OCI-LY3 (cell line): ENCODE results near the gene CBFA2T2.
"Not testable (repeated sequence)": the region's sequence is repeated elsewhere in the genome, so short reads cannot be mapped to it uniquely, and the experiment has no call there.

Experiments
- H2AFZ ChIP-seq: fragments of 200-600, 300-600 bp; shearing (Covaris generic); 2 replicates; pipeline ENCODE4 v1.6.0; 2014; ENCODE audit warnings: antibody characterized with exemption, low read depth, low read length
- H3K27ac ChIP-seq: fragments of 200-600, 300-600 bp; sonication (generic); 2 replicates; pipeline ENCODE4 v1.5.1; 2014; ENCODE audit warnings: mild to moderate bottlenecking, low read length, moderate library complexity, mixed read lengths
- H3K27me3 ChIP-seq: fragments of 200-600, 300-600 bp; sonication (generic); 2 replicates; pipeline ENCODE4 v1.6.1; 2014; ENCODE audit warnings: low read depth, low read length, mixed read lengths
- H3K36me3 ChIP-seq: fragments of 200-600, 300-600 bp; sonication (generic); replicated peaks from 2 replicates; pipeline ENCODE3; 2014; ENCODE audit warnings: low read depth, low read length, mixed read lengths
- H3K4me1 ChIP-seq: fragments of 300-600, 200-600 bp; sonication (generic); 2 replicates; pipeline ENCODE4 v1.6.1; 2014; ENCODE audit warnings: low read length, mixed read lengths
- H3K4me2 ChIP-seq: fragments of 200-600, 300-600 bp; sonication (generic); 2 replicates; pipeline ENCODE4 v1.6.1; 2014; ENCODE audit warnings: low read length, mixed read lengths
- H3K4me3 ChIP-seq: fragments of 300-600, 200-600 bp; sonication (generic); 2 replicates; pipeline ENCODE4 v1.5.1; 2014; ENCODE audit warnings: antibody characterized with exemption, mild to moderate bottlenecking, low read length, moderate library complexity
- H3K79me2 ChIP-seq: fragments of 300-600, 200-600 bp; shearing (Covaris generic); 2 replicates; pipeline ENCODE4 v1.6.1; 2014; ENCODE audit warnings: mild to moderate bottlenecking, low read length, mixed read lengths
- H3K9ac ChIP-seq: fragments of 300-600, 200-600 bp; shearing (Covaris generic); 2 replicates; pipeline ENCODE4 v1.6.0; 2014; ENCODE audit warnings: mild to moderate bottlenecking, low read length, moderate library complexity
- H3K9me3 ChIP-seq: fragments of 200-600, 300-600 bp; shearing (Covaris generic); 2 replicates; pipeline ENCODE4 v1.6.1; 2014; ENCODE audit warnings: low read length, mixed read lengths; ENCODE audit not compliant: insufficient read depth
- H4K20me1 ChIP-seq: fragments of 200-600, 300-600 bp; sonication (generic); 2 replicates; pipeline ENCODE4 v1.6.1; 2016; ENCODE audit warnings: low read length, mixed read lengths; ENCODE audit not compliant: insufficient read depth
- EZH2phosphoT487 ChIP-seq: fragments of 200-600 bp; shearing (Covaris generic); IDR thresholded peaks from 2 replicates; pipeline ENCODE4 v1.6.1; 2018; ENCODE audit warnings: antibody characterized with exemption, mixed run types, low read depth
- TF ChIP-seq, protein P1 (sequence below): fragments of 200-600, 300-600 bp; sonication (generic); IDR thresholded peaks from 2 replicates; pipeline ENCODE4 v1.5.1; 2014; ENCODE audit warnings: antibody characterized with exemption, low read length, low read depth

Gene CBFA2T2

DNA sequence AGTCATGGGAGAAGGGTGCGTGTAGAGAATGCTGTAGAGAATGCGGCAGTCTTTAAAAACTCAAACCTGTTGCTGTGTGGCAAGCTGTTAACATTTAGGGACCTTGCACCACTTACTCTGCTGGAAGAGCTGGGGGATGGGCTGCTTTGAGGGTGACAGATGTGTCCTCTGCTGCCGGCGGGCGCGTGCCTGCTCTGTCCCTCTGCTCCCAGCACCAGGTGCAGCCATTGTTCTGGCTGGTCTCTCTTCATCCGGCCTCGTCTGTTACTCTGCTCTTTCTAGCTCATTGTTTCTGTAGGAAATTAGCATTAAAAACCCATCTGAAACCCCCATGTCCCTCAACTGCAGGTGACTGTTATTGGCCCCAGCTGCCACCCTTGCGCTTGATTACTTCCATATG, 78.5 kb downstream of the CBFA2T2 start:
- Histone ChIP-seq H4K20me1 (no peaks in the 10 kb centered on the region), H2AFZ (no peak overlapping the region), H3K9ac (peak overlapping the region; percentile 20; the same call in 1 of the 2 replicates), H3K79me2 (no peaks in the 10 kb centered on the region), H3K27ac (peak overlapping the region; percentile 7; the same call in 1 of the 2 replicates), H3K4me2 (peak overlapping the region; percentile 76), H3K27me3 (no peaks in the 10 kb centered on the region), H3K4me1 (peaks cover 35% of the 10 kb centered on the region), H3K4me3 (peak overlapping the region; percentile 47), H3K9me3 (no peaks in the 10 kb centered on the region), H3K36me3 (no peaks in the 10 kb centered on the region)
- no peak for TF ChIP-seq EZH2phosphoT487
- TF ChIP-seq, protein P1, sequence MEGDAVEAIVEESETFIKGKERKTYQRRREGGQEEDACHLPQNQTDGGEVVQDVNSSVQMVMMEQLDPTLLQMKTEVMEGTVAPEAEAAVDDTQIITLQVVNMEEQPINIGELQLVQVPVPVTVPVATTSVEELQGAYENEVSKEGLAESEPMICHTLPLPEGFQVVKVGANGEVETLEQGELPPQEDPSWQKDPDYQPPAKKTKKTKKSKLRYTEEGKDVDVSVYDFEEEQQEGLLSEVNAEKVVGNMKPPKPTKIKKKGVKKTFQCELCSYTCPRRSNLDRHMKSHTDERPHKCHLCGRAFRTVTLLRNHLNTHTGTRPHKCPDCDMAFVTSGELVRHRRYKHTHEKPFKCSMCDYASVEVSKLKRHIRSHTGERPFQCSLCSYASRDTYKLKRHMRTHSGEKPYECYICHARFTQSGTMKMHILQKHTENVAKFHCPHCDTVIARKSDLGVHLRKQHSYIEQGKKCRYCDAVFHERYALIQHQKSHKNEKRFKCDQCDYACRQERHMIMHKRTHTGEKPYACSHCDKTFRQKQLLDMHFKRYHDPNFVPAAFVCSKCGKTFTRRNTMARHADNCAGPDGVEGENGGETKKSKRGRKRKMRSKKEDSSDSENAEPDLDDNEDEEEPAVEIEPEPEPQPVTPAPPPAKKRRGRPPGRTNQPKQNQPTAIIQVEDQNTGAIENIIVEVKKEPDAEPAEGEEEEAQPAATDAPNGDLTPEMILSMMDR, result no peak

DNA sequence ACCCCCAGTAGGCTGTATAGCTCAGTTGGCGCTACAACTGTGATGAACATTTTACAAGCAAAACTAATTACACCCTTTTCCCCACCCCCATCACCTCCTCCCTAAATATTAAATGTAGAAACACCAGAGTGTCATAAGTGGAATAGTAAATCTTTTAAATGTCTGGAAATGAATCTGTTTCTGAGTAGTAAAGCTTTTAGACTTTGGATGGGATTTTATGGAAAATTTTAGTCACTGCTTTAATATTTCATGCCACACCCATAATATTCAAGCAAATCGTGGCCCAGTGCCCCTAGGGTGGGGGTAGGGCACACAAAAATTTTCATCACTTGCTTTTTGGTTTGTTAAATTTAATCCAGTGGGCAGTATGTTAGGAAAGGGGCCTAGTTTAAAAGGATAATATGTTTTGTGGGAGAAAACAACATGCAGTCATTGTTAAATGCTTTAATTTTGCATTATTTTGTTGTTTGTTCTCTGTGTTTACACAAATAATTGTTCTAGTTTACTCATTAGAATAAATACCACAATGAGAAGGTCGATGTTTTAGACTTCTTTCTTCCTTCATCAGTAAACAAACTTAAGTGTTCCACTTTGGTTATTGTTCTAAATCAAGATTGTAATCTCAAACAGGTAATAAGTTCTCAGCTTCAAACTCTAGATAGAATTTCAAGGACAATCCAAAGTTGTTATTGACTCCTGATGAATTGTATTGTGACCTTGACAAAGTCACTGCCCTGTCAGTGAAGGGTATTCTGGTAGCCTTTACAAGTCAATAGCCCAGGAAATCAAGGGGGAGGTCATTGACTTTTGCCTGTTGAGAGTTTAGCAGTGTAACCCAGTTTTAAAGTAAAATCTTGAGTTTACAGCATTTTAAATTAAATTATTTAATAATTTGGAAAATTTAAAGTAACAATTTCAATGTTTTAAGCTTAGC, 79.2 kb downstream of the CBFA2T2 start:
- Histone ChIP-seq H3K9ac (0 out of 2 replicates have a peak overlapping the region, but pooled peaks have one; percentile 20), H4K20me1 (no peaks in the 10 kb centered on the region), H3K4me3 (peak overlapping the region; percentile 47), H2AFZ (no peak overlapping the region), H3K4me2 (peak overlapping the region; percentile 76), H3K4me1 (peaks cover 35% of the 10 kb centered on the region), H3K36me3 (no peaks in the 10 kb centered on the region), H3K27ac (no peak overlapping the region), H3K79me2 (no peaks in the 10 kb centered on the region), H3K9me3 (no peaks in the 10 kb centered on the region), H3K27me3 (no peaks in the 10 kb centered on the region)
- TF ChIP-seq, protein P1, result no peak
- TF ChIP-seq EZH2phosphoT487, result no peak

DNA sequence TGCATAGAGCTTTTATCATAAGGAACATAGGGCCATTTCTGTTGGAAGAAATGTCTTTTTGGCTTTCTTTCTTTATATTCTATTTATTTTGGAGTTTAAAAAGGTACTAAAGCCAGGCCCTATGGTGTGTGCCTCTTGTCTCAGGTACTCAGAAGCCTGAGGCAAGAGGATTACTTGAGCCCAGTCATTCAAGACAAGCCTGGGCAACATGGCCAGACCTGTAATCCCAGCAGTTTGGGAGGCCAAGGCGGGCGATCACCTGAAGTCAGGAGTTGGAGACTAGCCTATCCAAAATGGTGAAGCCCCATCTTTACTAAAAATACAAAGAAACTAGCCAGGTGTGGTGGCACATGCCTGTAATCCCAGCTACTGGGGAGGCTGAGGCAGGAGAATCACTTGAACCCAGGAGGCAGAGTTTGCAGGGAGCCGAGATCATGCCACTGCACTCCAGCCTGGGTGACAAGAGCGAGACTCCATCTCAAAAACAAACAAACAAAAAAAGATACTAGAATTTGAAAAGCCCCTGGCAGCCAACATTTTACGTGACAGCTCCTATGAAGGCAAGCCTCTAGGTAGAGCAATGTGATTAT, 80.0 kb downstream of the CBFA2T2 start:
- Histone ChIP-seq H3K9ac (no peak overlapping the region), H3K4me1 (peaks cover 35% of the 10 kb centered on the region), H4K20me1 (no peaks in the 10 kb centered on the region), H3K36me3 (no peaks in the 10 kb centered on the region), H3K27ac (no peak overlapping the region), H2AFZ (no peak overlapping the region), H3K79me2 (no peaks in the 10 kb centered on the region), H3K27me3 (no peaks in the 10 kb centered on the region), H3K9me3 (no peaks in the 10 kb centered on the region), H3K4me2 (no peak overlapping the region), H3K4me3 (no peak overlapping the region)
- TF ChIP-seq EZH2phosphoT487, result no peak
- TF ChIP-seq, protein P1, result no peak

DNA sequence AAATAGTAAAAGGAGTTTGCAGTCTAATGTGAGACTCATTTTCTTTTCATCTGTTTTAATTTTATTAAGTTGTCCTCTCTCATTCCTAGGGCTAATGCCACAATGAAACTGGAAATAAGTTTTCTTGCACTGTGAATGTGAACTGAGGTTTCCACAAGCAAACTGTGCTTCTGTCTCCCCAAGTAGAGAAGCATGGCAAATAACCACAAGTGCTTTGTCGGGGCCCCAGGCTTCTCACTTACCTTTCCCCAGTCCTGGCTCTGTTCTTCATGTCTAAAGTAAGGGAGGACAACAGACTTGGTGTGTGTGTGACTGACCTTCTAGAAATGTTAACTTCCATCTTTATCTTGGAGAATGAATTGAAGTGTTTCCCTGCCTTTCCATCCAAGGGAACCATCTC, 80.8 kb downstream of the CBFA2T2 start:
- no peaks in the 10 kb centered on the region for H4K20me1 ChIP-seq

DNA sequence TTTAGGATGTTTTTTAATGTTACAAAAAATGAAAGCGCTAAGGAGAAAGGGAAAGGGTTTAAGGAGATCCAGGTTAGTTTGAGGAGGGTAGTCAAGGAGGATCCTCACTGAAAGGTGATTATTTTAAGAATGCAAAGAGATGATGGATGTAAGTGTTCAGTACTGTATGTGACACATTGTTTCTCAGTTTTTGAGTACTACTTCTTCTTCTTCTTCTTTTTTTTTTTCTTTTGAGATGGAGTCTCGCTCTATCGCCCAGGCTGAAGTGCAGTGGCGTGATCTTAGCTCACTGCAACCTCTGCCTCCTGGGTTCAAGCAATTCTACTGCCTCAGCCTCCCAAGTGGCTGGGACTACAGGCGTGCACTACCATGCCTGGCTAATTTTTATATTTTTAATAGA, 83.4 kb downstream of the CBFA2T2 start:
- H3K9ac ChIP-seq, H3K4me3 ChIP-seq, H3K27me3 ChIP-seq, H3K79me2 ChIP-seq, H3K9me3 ChIP-seq, H4K20me1 ChIP-seq, H3K27ac ChIP-seq, H3K4me2 ChIP-seq, H3K36me3 ChIP-seq, H2AFZ ChIP-seq: not testable (repeated sequence)
- peaks cover 30% of the 10 kb centered on the region for H3K4me1 ChIP-seq

More for the DNA sequence above, 80.8 kb downstream of the CBFA2T2 start:
- H3K79me2 ChIP-seq, result no peaks in the 10 kb centered on the region
- H2AFZ ChIP-seq, result no peak overlapping the region
- peaks cover 35% of the 10 kb centered on the region for H3K4me1 ChIP-seq
- no peak overlapping the region for H3K9ac ChIP-seq
- no peak overlapping the region for H3K4me2 ChIP-seq
- no peak for TF ChIP-seq EZH2phosphoT487
- no peaks in the 10 kb centered on the region for H3K9me3 ChIP-seq
- H3K36me3 ChIP-seq, result no peaks in the 10 kb centered on the region
- no peak overlapping the region for H3K4me3 ChIP-seq
- no peaks in the 10 kb centered on the region for H3K27me3 ChIP-seq
- H3K27ac ChIP-seq, result no peak overlapping the region
